ENCODE results near the gene DVL1. TPM values are rescaled to one million over a fixed set of nuclear protein-coding genes. Genes with fewer than 3 reads are reported as not detected.
A peak's percentile ranks its signal among the peaks of the same experiment; 100 is the strongest.

The DVL1 gene
- polyA plus RNA-seq, 1 experiment: 8.9 TPM

DNA sequence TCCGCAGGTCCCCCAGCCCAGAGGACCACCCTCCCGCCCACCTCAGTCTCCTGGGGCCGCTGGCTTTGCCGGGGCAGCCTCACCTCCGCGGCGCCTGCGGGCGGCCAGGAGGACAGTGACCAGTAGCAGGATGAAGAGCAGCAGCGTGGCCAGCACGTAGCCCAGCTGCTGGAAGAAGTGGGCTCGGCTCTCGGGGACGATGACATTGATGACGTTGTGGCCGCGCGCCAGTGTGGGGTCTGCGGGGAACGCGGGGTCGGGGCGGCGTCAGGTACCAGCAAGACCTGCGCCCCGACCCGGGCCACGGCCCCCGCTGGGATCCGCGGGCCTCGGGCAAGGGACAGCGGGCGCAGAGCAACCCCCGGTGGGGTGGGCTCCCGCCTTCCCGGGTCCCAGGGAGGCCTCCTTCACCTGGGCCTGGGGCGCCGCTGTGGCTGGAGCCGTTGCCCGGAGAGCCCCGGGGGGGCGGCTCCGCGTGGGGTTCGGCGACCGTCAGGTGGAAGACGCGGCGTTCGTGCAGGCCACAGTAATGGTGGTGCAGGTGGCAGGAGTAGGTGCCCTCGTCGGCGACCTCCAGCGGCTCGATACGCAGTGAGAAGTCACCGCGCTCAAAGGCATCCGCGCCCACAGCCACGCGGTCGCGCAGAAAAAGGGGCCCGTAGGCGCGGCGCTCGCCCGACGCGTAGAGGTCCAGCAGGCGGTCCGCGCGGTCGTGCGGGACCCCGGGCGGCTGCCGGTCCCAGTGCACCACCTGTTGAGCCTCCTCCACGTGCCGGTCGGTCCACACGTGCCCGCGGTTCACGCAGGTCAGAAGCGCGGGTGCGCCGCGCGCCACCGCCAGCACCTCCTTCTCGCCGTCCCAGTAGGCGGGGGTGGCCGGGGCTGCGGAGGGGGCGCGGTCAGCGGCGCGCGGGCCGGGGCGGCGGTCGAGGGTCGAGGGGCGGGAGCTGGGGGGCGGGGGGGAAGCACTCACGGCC lies 5.3 kb upstream of the DVL1 start:
- H3K9me3 ChIP-seq (ENCODE audit: control insufficient read depth, insufficient read depth, low read length): no peaks in the 10 kb centered on the region; the same call in 1 of the 2 replicates
- ChIA-PET CTCF (no interaction called here), POLR2A (interaction anchor here (0.5 to 0.6 kb wide), 2 partner anchors 21 to 512 kb away, joined by 3 to 4 read pairs; partner anchors contain the start of gene AURKAIP1)
- TF ChIP-seq, protein P1, sequence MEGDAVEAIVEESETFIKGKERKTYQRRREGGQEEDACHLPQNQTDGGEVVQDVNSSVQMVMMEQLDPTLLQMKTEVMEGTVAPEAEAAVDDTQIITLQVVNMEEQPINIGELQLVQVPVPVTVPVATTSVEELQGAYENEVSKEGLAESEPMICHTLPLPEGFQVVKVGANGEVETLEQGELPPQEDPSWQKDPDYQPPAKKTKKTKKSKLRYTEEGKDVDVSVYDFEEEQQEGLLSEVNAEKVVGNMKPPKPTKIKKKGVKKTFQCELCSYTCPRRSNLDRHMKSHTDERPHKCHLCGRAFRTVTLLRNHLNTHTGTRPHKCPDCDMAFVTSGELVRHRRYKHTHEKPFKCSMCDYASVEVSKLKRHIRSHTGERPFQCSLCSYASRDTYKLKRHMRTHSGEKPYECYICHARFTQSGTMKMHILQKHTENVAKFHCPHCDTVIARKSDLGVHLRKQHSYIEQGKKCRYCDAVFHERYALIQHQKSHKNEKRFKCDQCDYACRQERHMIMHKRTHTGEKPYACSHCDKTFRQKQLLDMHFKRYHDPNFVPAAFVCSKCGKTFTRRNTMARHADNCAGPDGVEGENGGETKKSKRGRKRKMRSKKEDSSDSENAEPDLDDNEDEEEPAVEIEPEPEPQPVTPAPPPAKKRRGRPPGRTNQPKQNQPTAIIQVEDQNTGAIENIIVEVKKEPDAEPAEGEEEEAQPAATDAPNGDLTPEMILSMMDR (IDR thresholded peaks at IDR 0.05; ENCODE audit: low read depth, low read length): no peak
- no peak for DNase-seq (ENCODE audit: low read depth, low spot score)
- H3K27me3 ChIP-seq (ENCODE audit: control insufficient read depth, insufficient read depth, low read length): no peaks in the 10 kb centered on the region
- H3K27ac ChIP-seq (ENCODE audit: low read depth, low read length): no peak overlapping the region
- H3K4me3 ChIP-seq (ENCODE audit: low read depth, low read length): peak overlapping the region; percentile 84

DNA sequence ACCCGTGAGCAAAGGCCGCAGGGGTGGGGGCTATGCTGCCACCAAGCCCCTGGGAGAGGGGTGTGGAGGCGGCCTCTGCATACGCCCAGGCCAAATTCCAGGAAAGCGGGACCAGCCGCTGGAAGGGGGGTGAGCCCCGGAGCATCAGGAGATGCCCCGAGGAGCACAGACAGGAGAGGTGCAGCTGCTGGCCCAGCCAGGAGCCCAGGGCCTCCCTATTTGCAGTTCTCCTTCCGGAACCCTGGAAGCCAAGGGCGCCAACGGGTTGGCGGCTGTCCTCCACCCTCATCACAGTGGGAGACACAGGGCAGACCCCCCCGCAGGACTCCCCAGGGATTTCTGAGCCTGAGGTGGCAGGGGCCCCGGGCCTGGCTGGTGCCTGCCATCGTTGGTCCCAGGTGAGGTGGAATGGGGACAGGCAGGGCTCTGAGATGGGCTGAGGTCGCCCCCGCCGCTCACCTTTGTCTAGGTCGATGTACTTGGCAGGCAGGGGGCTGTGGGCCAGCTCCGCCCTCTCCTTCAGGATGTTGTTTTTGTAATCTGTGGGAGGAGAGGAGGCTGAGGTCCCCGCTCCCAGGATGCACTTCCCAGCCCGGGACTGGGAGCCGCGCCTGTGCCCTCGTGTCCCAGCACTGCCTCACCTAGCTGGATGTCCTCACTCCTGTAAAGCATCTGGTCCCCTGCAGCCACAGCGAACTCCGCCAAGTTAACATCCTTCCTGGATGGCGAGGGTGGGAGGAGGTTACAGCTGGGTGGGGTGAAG lies 4.4 kb upstream of the DVL1 start:
- Histone ChIP-seq H3K27me3 (ENCODE audit: control insufficient read depth, insufficient read depth, low read length) (no peaks in the 10 kb centered on the region), H3K27ac (ENCODE audit: low read depth, low read length) (no peak overlapping the region), H3K9me3 (ENCODE audit: control insufficient read depth, insufficient read depth, low read length) (no peaks in the 10 kb centered on the region; the same call in 1 of the 2 replicates), H3K4me3 (ENCODE audit: low read depth, low read length) (no peak overlapping the region)
- ChIA-PET CTCF (interaction anchor here (0.6 kb wide), 1 partner anchor 10 kb away, joined by 5 read pairs; no protein-coding TSS in a partner anchor), POLR2A (interaction anchor here (0.6 kb wide), 1 partner anchor 22 kb away, joined by 4 read pairs; the partner anchor contains the start of gene AURKAIP1)
- TF ChIP-seq, protein P1 (IDR thresholded peaks at IDR 0.05; ENCODE audit: low read depth, low read length): no peak
- no peak for DNase-seq (ENCODE audit: low read depth, low spot score)

DNA sequence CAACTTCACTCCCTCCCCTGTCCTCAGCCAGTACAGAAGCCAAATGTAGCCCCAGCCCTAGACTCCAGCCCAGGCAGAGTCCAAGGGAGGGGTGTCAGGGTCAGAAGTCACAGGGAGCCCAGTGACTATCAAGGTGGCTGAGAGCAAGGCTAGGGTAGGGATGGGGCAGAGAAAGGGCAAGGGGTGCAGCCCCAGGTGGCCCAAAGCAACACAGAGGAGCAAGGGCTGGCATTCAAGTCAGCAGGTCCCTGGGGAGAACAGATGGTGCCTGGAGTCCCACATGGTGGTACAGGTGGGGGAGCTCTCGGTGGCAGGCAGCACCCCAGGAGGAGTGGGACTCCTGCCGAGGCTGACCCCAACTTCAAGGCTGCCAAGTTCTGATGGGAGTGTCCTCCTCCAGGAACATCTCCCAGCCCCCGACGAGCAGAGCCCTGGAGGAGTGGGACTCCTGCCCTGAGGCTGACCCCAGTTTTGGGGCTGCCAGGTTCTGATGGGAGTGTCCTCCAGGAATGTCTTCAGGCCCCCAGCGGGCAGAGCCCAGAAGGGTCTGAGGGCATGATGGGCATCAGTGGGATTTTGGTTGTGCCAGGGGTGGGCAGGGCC lies 3.7 kb upstream of the DVL1 start:
- TF ChIP-seq, protein P1 (IDR thresholded peaks at IDR 0.05; ENCODE audit: low read depth, low read length): no peak
- H3K27ac ChIP-seq (ENCODE audit: low read depth, low read length): peak overlapping the region; percentile 31
- POLR2A ChIA-PET: interaction anchor here (0.9 kb wide), 1 partner anchor 21 kb away, joined by 3 read pairs; no protein-coding TSS in a partner anchor

DNA sequence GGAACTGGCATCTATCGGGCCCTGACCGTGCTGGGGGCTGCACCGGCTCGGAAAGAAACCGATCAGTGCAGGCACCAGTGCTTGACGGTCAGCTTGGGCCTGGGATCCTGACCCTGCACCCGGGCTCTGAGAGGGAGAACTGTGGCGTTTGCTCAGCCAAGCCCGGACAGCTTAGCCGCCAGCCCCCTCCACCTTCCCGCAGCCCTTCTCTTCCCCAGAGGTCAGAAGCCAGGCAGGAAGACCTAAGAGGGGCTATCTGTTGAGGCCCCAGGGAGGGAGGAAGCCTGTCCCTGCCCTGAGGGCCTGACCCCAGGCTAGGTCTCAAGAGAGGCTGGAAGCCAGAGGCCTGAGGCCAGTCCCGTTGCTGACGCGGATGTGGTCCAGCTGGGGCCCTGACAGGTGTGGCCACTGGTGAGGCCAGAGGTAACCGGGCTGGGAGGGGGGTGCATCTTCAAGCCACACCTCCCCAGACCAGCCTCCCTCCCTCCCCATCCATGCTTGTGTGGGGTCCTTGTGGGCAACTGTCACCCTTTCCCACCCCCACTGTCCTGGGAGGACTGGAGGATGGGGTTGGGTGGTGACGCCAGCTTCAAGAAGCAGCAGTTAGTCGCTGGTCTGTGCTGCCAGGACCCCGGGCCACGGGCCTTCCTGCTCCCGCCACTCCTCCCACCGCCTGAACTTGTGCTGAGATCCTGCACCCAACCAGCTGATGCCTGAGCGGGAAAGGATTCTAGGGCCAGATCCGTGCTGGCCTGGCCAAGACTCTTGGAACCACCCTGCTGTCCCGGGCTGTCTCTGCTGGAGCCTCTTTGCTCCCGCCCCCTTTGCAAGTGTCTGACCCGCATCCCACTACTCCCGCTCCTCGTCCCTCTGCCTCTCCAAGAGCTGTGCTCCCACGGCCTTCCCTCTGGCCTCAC lies 2.6 kb upstream of the DVL1 start:
- POLR2A ChIA-PET: interaction anchor here (0.9 to 1.0 kb wide), 2 partner anchors 20 to 22 kb away, joined by 3 to 6 read pairs; no protein-coding TSS in a partner anchor
- Histone ChIP-seq H3K9me3 (ENCODE audit: control insufficient read depth, insufficient read depth, low read length) (no peaks in the 10 kb centered on the region; the same call in 1 of the 2 replicates), H3K27me3 (ENCODE audit: control insufficient read depth, insufficient read depth, low read length) (no peaks in the 10 kb centered on the region), H3K27ac (ENCODE audit: low read depth, low read length) (peak overlapping the region; percentile 47), H3K4me3 (ENCODE audit: low read depth, low read length) (peak overlapping the region; percentile 17)
- DNase-seq (ENCODE audit: low read depth, low spot score): no peak
- CTCF ChIA-PET: interaction anchor here (0.7 to 1.0 kb wide), 2 partner anchors 20 to 21 kb away, joined by 3 to 4 read pairs; no protein-coding TSS in a partner anchor
- TF ChIP-seq, protein P1 (IDR thresholded peaks at IDR 0.05; ENCODE audit: low read depth, low read length): no peak

More for the DNA sequence above, 3.7 kb upstream of the DVL1 start:
- CTCF ChIA-PET: interaction anchor here (0.6 to 1.0 kb wide), 2 partner anchors 10 to 20 kb away, joined by 3 to 5 read pairs; no protein-coding TSS in a partner anchor
- Histone ChIP-seq H3K4me3 (ENCODE audit: low read depth, low read length) (no peak overlapping the region; the same call in 1 of the 2 replicates), H3K27me3 (ENCODE audit: control insufficient read depth, insufficient read depth, low read length) (no peaks in the 10 kb centered on the region), H3K9me3 (ENCODE audit: control insufficient read depth, insufficient read depth, low read length) (no peaks in the 10 kb centered on the region; the same call in 1 of the 2 replicates)
- DNase-seq (ENCODE audit: low read depth, low spot score): no peak

All from AG04450 (cell line).